HG03354 (cell line): ENCODE results near the gene USP5.
A peak's percentile ranks its signal among the peaks of the same experiment; 100 is the strongest.

Source experiments
- ATAC-seq: cut with Tn5 transposase; IDR thresholded peaks from one replicate; pipeline ENCODE4 v1.9.1; 2021; ENCODE audit warnings: mild to moderate bottlenecking; ENCODE audit not compliant: unreplicated experiment, poor library complexity, severe bottlenecking

USP5 gene

GRCh38 chr12:6824901-6825381, 27.0 kb upstream of the USP5 start:
- ATAC-seq, result no peak

GRCh38 chr12:6825398-6826124, 26.4 kb upstream of the USP5 start:
- ATAC-seq, result peak; percentile 45

GRCh38 chr12:6826125-6826733, 25.7 kb upstream of the USP5 start:
- ATAC-seq, result no peak

GRCh38 chr12:6826734-6827436, 25.1 kb upstream of the USP5 start:
- ATAC-seq, result no peak

DNA sequence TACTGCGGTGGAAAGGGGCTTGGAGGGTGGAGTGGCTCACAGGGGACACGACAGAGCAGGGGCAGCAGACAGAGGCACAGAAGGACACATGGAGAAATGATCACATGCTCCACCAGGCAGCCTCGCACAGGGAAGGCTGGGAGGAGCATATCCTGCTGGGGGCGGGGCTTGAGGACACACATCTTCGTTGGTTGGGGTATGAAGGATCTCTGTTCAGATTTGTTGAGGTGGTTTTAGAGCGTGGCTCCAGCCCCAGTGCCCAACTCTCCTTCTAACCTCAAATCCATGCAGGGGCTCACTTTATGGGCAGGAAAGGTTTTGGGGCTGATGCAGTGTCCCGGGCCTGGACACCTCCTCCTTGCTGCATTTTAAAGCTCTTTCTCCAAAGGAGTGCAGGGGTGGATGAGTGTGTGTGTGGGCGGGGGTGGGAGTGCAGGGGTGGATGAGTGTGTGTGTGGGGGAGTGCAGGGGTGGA, 24.5 kb upstream of the USP5 start:
- ATAC-seq, result no peak

GRCh38 chr12:6827982-6828780, 23.8 kb upstream of the USP5 start, which contains the start of gene P3H3:
TSS of gene P3H3 (plus strand) at chr12:6828407. CDS start at chr12:6828441, 34 bp downstream.
- no peak for ATAC-seq

DNA sequence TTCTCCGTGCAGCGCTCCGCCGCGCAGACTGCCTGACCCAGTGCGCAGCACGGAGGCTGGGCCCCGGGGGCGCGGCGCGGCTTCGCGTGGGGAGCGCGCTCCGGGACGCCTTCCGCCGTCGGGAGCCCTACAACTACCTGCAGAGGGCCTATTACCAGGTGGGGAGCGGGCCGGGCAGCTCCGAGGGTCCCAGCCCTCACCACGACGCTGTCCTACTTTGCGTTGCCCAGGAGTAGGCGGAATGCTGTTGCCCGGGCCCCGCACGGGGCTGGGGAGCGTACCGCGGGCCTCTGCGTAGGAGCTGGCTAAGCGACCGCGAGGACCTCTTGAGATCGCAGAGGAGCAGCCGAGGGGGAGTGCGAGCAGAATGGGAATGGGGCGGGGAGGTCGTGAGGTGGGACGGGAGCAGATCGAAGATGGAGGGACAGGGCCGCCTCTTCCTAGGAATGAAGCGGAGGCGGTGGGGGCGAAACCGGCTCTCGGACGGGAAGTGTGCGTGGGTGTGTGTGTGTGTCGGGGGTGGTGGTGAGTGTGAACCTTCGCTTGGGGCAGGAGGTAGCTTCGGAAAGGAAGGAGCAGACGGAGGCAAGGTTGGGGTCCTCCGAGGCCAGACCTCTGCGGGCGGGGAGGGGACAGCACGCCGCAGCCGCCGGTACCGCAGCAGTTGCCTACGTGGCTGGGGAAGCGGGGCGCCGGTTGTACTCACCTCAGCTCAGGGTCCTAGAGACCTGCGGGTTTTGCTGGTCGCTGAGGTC, 23.0 kb upstream of the USP5 start:
- no peak for ATAC-seq

GRCh38 chr12:6829536-6830220, 22.3 kb upstream of the USP5 start:
- no peak for ATAC-seq

GRCh38 chr12:6830286-6830890, 21.6 kb upstream of the USP5 start:
- no peak for ATAC-seq

- no peak for ATAC-seq
Measured at GRCh38 chr12:6830999-6831398, 21.0 kb upstream of the USP5 start.

GRCh38 chr12:6831450-6831995, 20.4 kb upstream of the USP5 start:
- ATAC-seq, result no peak

GRCh38 chr12:6832125-6832524, 19.8 kb upstream of the USP5 start:
- no peak for ATAC-seq

DNA sequence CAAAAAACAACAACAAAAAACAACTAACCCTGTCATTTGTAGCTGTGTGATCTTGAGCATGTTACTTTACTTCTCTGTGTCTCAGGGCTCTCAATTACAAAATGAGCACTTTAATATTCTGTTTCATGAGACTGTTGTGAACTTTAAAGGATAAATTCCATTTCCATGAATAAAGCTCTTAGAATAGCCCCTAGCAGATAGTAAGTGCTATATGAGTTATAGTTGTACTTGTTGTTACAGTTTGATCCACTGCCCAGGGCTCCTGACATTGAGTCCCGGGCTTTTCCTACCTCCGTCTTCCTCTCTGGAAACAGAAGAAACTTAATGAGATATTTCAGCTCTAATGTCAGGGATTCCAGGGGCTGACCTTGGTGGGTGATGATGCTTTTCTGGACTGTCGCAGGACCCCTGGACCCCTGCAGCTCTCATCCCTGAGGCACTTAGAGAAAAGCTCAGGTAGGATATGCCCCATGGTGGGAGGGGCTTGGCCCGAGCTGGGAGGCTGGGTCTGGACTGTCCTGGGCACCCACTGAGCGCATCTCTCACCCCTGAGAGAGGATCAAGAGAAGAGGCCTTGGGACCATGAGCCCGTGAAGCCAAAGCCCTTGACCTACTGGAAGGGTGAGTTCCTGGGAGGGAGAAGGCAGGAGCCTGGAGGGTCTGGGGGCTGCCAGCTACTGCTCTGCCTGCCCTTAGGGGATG, 18.6 kb upstream of the USP5 start:
- no peak for ATAC-seq

DNA sequence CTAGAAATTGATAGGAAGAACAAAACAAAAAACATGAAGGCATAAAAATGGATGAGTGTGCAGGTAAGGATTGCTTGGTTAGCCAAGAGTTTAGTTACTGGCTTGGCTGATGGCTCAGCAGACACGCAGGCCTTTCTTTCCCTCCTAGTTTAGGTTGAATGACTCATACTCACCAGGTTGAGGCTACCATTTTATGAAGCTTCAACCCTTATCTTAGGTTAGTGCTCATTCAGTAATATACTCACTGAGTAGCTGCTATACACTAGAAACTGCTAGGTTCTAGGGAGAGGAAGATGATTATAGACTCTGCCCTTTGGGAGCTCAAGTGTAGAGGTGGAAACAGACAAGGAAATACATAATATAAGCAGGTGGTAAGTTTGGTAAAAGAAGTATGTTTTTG, 17.7 kb upstream of the USP5 start:
- no peak for ATAC-seq

- no peak for ATAC-seq
Measured at GRCh38 chr12:6834873-6835272, 17.1 kb upstream of the USP5 start.

GRCh38 chr12:6836851-6837250, 15.1 kb upstream of the USP5 start:
- no peak for ATAC-seq

GRCh38 chr12:6837370-6838060, 14.4 kb upstream of the USP5 start:
- no peak for ATAC-seq
